ENCODE measurements around the gene POU6F1.
"Not testable (repeated sequence)": the region's sequence is repeated elsewhere in the genome, so short reads cannot be mapped to it uniquely, and the experiment has no call there.

Gene POU6F1

GRCh38 chr12:51217968-51218606 is at the start of gene POU6F1:
Gene POU6F1, minus strand, starts transcription at chr12:51218062. Its CDS starts 11,226 bp downstream, at chr12:51206836.
- peak; percentile 72 for DNase-seq

GRCh38 chr12:51265024-51265423 is 47.2 kb upstream of the POU6F1 start:
- no peak for DNase-seq

DNA sequence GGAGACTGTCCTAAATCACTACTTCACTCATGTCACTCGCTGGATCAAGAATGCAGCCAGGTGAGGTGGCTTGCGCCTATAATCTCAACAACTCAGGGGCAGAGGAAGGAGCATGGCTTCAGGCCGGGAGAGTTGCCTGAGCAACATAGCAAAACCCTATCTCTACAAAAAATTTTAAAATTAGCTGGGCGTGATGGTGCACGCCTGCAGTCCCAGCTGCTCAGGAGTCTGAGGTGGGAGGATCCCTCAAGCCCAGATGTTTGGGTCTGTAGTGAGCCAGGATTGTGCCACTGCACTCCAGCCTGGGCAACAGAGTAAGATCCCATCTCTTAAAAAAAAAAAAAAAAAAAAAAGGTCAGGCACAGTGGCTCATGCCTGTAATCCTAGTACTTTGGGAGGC is 46.4 kb upstream of the POU6F1 start:
- DNase-seq: no peak

- no peak for DNase-seq
Observed at GRCh38 chr12:51263341-51263740, 45.5 kb upstream of the POU6F1 start.

DNA sequence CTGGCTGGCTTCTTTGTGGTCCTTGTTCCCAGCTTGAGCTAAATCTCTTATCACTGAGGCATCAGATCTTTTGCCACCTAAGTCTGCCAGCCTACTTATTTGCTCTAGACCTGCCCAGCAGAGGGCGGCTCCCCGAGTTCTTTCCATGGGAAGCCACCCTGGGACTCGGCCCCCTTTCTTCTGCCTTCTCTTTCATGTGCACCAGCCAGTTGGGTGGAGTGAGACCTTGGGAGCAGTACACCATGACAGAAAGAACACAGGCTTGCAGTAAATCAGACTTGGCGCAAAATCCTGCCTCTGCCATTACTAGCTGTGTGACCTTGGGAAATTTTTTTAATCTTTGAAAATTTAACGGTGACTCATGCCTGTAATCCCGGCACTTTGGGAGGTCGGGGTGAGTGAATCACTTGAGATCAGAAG is 44.9 kb upstream of the POU6F1 start:
- no peak for DNase-seq

DNA sequence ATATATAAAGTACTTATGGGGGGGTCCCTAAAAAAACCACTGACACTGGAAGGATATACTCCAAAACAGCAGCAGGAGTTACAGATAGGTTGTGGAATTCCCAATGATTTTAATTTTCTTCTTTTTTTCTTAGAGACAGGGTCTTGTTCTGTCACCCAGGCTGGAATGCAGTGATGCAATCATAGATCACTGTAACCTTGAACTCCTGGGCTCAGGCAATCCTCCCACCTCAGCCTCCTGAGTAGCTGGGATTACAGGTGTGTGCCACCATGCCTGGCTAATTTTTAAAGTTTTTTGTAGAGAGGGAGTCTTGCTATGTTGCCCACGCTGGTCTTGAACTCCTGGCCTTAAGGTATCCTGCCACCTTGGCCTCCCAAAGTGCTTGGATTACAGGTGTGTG is 41.7 kb upstream of the POU6F1 start:
- DNase-seq: not testable (repeated sequence)

GRCh38 chr12:51254536-51254935 is 36.7 kb upstream of the POU6F1 start:
- no peak for DNase-seq

DNA sequence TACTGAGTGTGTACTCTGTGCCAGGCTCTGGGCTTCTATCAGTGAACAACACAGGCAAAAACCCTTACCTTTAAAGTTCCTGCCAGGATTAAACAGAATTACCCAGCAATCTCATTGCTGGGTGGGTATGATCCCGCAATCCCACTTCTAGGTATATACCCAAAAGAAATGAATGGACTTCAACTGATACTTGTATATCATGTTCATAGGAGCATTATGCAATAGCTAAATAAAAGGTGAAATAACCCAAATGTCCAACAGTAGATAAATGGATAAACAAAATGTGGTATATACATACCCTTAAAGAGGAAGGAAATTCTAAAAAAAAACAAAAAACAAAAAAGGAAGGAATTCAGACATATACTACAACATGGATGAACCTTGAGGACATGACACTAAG is 35.4 kb upstream of the POU6F1 start:
- no peak for DNase-seq

DNA sequence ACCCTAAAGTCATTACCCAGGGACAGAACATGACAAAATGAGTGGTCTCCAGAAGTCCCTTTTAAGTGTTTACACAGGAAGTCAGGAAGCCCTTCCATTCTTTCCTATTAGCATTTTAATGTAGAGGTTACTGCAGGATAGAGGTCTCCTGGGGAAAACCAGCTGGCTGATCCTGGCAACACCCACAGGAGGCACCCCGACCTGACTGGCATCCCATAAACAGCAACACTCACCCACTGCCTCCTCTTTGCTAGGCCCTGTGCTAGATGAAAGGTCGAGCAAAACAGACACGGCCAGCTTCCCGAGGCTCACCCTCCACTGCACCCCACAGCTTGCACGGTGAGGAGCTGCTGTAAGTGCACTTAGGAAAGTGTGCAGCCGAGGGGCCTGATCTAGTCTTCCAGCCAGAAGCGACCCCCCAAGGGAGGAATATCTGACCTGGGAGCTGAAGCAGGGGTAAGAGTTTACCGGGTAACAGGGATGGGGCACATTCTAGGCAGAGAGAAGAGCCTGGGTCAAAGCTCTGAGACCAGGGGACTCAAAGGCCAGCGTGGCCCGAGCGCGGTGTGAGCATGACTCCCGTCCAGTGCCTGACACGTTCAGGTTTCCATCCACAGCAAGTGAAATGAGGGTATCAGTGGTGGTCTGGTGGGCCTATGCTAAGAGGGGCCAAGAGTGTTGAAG is 29.8 kb upstream of the POU6F1 start:
- DNase-seq: no peak

DNA sequence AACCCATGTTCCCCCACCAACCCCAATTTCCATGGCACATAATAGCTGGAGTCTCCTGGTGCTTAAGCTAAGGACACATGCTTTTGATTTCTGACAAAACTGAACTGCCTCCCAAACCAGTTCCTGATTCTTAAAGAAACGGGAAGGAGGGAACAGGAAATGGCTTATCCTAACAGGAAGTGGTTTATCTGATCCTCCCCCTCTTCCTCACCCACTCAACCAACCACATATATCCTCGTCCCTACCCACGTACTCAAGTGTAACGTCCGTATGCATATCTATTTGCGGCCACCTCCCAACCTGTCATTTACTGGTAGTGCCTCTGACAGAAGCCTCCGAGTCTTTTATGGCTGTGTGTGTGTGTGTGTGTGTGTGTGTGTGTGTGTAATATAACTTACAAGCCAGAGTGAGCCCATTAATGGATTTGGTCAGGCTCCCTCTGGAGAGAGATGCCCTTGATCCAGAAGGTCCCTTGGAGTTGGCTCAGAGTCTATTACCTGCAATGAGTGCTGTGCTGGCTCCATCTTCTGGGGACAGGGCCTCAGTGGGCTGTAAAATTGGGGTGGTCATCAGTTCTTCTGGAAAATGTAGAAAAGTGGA is 28.5 kb upstream of the POU6F1 start:
- DNase-seq: peak; percentile 14

GRCh38 chr12:51245476-51246253 is 27.8 kb upstream of the POU6F1 start:
- DNase-seq: no peak

GRCh38 chr12:51244269-51244668 is 26.4 kb upstream of the POU6F1 start:
- DNase-seq: no peak

GRCh38 chr12:51242876-51243275 is 25.0 kb upstream of the POU6F1 start:
- DNase-seq: no peak

DNA sequence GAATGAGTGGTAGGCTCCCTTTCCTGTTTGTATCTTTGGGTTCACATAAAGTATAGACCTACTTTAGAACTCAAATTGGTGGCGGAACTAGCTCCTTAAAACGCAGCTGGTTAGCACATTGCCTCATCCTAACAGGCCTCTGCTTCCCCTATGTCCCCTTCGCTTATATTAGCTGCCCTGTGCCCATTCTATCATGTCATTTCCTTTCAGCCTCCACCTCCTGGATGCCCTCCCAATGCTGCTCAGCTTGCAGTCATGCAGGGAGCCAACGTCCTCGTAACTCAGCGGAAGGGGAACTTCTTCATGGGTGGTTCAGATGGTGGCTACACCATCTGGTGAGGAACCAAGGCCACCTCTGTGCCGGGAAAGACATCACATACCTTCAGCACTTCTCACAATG is 24.3 kb upstream of the POU6F1 start:
- no peak for DNase-seq

GRCh38 chr12:51240971-51241370 is 23.1 kb upstream of the POU6F1 start:
- no peak for DNase-seq

- DNase-seq: peak; percentile 94
Observed at GRCh38 chr12:51238510-51239334, 20.9 kb upstream of the POU6F1 start, which contains the start of gene DAZAP2. Gene DAZAP2, plus strand, starts transcription at chr12:51238826. Its CDS starts 82 bp downstream, at chr12:51238908.

DNA sequence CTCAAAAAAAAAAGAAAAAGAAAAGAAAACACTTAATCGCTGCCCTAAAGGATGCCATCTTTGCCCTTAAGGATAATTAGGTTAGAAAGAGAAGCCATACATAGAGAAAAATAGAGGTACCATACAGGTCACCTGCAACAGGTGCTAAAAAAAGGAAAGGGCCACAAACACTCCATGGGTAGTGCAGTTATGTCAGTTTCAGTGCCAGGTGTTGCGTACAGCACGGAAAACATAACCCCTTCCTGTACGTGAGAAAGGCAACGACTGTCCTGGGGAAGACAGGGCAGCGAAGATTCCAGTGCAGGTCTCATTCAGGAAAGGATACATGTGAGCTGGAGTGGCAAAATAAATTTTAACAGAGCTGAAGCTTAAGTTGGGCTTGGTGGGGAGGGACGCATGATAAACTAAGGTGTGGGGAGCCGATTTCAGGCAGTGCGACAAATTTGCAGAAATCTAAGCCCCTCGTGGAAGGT is 20.2 kb upstream of the POU6F1 start:
- DNase-seq: no peak

GRCh38 chr12:51234530-51234929 is 16.7 kb upstream of the POU6F1 start:
- DNase-seq: no peak

GRCh38 chr12:51232642-51233041 is 14.8 kb upstream of the POU6F1 start:
- no peak for DNase-seq

GRCh38 chr12:51229116-51229809 is 11.4 kb upstream of the POU6F1 start:
- no peak for DNase-seq

DNA sequence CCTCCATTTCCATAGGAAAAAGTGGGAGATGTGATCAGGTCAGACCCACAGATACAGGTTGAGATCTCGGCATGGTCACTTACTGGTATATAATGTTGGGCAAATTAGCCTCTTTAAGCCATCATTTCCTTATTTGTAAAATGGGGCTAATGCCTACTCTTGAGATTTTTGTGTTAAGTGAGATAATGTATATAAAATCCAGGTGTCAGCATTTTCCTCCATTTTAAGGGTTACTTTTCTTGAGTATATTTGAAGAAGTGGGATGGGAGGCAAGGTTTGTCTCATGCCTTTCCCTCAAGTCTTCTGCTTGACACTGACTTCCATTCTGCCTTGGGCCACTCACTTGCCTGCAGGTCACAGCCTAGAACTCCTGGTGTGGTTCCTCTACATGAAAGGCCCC is 10.1 kb upstream of the POU6F1 start:
- no peak for DNase-seq

DNA sequence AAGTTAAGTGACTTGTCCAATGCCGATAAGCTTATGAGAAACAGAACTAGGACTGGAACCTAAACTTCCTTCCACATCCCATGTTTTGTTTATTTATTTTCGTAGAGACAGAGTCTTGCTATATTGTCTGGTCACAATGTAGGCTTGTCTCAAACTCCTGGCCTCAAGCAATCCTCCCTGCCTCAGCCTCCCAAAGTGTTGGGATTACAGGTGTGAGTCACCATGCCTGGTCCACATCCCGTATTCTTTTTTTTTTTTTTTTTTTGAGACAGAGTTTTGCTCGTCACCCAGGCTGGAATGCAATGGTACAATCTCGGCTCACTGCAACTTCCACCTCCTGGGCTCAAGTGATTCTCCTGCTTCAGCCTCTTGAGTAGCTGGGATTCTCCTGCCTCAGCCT is 9.2 kb upstream of the POU6F1 start:
- DNase-seq: not testable (repeated sequence)

Measured in activated naive CD4-positive, alpha-beta T cell treated with anti-CD3 and anti-CD28 coated beads, Interleukin-2, amount 50 U/mL, for 16 hours (primary cell).